Activated CD4-positive, alpha-beta T cell treated with anti-CD3 and anti-CD28 coated beads, Interleukin-2, amount 50 U/mL, for 4 hours (primary cell): ENCODE measurements around the gene EEFSEC.
A peak's percentile ranks its signal among the peaks of the same experiment; 100 is the strongest.

Source experiments
- DNase-seq, 2 experiments: peaks; one replicate each; pipeline ENCODE4 v3.0.0-alpha.2; 2020

EEFSEC gene

DNA sequence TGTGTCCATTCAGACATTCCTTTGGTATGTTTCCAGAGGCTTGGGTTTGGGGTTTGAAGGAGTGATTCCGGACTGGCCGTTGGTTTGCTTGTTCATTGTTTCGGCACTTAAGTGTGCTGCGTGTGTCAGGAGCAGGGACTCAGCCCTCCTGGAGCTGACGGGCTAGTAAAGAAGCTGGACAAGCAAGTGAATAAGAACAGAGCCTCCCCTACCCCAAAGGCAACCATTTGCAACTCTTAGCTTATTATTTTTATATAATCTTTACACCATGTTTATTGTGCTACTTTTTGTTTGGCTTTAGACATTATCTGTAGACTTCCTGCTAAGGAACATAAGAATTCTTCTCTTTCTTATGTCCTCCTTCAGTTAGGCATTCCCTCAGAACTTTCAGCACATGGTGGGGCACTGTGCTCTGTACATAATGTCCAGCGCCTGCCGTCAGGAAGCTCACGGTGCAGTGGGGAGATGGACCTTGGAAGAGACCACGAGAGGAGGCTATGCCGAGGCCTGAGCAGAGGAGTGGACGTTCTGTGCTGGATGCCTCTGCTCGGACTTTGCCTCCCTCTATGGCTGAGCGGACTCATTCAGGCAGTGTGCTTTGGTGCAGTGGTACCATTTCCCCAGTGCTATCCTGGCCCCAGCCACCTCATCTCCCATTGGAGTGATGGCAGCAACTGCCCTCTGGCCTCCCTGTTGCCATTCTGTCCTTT is 65.4 kb downstream of the EEFSEC start:
- DNase-seq, result no peak

DNA sequence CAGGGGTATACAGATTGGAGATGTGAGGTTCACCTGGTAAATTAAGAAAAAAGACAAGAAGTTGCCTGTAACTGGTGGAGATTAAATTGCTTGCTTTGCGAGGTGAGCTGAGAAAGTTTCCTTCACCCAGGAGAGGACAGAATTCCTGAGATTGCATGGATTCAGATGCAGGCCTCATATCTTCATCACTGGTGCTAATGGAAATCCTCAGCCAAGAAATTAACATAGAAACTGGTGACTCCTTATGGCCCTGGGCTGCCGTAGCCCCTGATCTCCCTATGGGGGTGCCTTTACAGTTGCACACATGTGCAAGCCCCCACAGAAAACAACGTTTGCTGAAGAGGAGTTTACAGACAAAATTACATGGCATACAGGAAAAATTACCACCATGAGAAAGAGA is 68.0 kb downstream of the EEFSEC start:
- no peak for DNase-seq

DNA sequence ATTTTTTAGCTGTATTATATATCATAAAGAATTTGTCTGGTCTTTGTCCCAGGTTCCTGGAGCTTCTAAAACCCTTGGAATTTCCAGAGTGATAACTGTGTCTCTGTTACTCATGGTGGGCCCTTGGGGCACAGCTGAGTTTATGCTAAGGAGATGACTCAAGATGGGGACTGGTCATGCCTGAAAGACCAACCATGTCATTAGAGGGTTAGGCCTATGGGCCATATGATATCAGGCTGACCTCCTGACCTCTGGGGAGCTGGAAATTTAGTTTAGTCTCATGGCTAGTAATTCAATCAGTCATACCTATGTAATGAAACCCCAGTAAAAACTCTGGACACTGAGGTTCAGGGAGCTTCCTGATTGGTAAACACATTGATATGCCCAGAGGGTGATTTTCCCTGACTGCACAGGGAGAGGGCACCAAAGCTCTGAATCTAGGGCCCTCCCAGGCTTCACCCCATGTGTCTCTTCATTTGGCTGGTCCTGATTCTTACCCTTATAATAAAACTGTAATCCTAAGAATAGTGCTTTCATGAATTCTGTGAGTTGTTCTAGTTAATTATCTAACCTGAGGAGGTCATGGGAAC is 69.6 kb downstream of the EEFSEC start:
- DNase-seq, result no peak

DNA sequence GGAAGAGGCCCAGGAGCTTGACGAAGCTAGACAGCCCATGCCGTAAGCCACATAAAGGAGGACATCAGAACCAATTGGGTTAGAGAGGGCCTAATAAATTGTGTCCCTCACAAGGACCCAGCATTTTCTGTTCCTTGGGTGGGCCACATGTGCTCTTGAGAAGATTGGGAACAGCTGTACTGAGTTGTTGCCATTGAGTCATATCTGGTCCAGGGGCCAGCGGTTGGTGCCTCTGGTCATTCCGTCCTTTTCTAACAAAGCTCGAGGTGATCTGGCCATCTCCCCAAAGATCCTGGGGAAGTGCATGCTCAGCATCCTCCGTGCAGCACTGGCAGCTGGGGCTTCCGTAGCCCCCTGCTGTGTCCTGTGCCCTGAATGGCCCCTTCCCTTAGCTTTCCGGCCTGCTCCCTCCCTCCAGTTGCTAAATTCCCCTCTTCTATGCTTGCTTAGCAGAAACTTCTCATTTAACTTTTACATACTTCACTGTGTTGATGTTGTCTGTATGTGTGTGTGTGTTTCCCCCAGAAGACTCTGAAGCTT is 73.0 kb downstream of the EEFSEC start:
- no peak for DNase-seq

DNA sequence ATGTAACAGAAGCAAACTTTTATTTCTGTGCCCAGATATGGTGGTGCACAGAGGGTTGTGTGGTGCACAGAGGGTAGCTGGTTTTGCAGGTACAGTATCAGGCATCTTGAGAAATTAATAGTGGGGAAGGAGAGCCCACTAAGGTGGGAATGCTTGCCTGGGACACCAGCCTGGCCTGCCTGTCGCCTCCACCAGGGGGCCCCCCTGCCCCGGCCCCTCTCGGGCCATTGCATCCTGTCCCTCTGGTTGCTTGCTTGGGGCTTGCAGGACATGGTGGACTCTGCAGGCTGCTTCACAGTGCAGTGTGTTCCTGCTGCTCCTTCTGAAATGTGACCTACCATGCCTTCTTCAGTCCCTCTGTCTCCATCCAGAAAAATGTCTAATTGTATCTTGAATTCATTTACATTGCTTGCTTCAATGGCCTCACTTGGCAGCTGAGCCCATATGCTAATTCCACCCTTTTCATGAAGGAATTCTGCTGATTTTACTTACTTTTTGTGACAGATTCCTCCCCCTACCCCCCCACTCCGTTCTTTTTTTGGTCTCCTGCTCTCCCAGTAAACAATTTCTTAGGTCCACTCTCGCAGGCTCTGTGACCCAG is 73.6 kb downstream of the EEFSEC start:
- peak in 1 of 2 experiments; percentile 8 for DNase-seq

DNA sequence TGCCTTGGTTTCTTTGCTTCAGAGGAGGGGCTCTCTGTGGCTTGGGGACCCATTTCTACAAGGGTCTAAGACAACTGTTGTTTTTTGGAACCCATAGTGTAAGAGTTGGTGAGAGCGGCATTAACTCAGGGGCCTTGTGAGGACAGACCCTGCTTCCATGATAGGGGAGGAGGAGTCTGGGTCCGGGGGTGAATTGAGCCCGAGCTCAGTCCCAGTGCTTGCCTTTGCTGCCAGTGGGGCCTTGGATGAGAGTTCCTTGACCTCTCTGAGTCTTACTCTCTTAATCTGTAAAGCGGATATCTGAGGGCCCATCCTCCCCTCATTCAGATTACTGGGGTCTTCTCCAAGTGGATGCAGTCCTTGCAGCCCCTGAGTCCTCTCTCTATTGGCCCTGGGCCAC is 74.2 kb downstream of the EEFSEC start:
- no peak for DNase-seq

DNA sequence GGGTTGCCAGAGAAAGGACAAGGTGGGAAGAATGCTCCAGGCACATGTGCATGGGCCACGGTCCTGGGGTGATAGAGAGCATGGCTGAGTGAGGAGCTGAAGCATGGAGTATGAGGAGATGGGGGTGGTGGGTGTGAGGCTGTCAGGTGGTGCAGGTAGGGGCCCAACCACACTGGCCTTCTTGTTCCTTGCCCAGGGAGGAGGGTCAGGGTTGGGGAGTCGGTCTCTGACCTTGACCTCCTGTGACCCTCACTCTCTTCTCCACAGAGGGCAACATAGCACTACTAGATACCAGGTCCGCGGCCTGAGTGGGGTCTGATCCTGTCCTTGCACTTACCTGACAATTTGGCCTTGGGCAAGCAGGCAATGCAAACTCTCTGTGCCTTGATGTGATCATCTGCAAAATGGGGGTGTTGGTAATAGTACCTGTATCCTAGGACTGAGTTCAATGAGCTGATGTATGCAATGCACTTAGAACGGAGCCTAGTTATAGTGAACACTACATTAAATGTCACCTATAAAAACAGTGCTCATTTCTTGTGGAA is 75.2 kb downstream of the EEFSEC start:
- DNase-seq, result no peak

DNA sequence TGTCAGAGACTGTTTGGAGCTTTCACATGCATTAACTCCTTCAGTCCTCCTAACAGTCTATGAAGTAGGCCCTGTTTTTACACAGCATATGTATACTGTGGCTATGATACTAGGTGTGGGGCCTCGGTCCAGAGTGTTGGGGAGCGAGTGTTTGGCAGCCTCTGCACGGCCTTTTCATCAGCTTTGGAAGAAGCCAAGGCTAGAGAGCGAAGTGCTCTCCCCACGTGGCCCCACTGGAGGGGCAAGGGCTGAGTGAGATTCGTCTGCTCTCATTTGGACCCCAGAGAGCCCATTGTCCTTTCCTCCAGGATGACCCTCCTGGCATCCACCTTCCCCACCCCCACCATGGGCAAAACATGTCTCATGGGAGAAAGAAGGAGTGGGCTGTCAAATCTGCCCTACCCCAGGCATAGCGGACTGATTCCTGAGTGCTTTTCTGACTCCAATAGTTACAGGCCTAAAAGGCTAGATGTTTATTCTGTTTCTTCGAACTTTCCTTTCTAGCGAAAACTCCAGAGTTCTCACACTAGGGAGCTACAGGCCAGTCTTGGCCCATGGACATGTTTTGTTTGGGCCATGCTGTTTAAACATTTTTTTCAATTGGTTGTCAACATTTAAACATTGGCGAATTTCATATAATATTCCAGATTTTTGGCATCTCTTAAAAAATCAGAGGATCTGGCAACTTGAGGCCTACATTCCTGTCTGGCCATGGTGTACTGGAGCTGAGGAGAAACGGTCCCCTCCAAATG is 76.0 kb downstream of the EEFSEC start:
- DNase-seq, result no peak

DNA sequence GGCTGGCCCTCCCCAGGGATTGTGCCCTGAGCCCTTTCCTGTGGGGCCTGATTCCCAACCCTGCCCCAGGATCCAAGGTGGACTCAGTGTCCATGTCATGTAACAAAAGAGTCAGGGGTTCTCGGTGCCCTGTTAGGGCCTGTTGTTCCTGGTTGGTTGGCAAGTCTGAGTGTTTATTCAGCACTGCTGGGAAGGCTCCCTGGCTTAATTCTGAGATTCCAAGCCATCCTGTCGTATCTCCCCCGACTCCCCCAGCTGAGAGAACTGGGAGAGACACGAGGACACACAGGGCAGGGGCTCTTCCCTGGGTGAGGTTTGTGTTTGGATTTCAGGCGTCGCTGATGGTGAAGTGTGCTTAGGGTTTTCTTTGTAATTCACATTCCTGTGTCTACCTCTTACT is 78.3 kb downstream of the EEFSEC start:
- no peak for DNase-seq

DNA sequence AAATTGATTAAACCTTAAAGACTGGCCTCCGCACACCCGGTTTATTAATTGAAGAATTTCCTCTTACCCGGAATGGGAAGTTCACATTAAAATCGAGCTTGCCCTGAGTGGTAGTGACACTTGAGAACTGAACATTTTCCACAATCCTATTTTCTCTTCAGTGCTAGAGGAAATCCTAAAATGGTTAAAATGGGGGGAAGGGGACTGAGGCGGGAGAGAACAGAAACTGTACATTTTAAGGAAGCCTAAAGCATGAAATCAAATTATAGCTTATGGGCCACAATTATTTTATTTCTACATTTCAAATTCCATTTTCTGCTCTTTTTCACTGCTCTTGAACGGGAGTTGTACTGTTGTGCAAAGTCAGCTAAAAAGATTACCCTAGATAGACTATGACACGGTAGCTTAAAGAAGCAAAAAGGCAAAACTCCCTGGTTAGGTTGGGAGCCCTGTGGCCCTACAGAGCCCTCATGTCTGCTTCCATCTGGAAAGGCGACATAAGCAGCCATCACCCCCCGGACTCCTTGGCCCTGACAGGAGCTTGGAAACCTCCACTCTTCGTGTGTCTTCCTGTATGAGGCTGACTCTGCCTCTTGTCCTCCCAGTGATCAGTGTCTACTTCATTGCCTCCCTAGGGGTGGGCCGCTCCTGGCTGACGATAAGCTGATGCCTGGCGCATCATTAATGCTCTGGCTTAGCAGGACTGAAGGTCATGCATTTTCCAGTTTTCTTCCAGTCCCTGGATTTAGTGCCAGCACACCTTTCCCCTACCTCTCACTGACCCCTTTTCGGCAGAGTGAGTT is 79.3 kb downstream of the EEFSEC start:
- no peak for DNase-seq

DNA sequence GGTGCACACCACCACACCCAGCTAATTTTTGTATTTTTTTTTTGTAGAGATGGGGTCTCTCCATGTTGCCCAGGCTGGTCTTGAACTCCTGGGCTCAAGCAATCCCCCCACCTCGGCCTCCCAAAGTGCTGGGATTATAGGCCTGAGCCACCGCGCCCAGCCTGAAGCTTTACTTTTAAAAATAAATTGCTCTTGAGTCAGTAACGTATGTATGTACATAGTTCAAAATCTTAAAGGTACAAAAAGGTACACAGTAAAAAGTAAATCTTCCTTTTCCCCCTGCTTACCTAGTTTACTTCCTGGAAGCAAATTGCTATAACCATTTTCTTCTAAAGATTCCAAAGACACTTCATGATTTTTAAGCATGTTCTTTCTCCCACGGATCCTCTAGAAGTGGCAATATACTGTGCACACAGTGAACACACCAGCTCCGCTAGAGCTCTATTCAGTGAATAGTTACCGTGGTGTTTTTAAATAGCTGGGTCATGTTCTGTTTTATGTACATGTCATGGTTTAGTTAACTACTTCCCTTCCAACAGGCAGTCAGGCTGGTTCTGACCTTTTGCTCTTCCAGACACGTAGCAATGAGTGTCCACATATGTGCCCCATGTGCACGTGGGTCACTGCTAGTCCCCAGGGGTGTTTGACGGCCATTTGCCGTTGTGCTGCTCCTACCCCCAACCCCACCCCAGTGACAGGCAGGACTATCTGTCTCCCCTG is 82.1 kb downstream of the EEFSEC start:
- DNase-seq, result no peak

DNA sequence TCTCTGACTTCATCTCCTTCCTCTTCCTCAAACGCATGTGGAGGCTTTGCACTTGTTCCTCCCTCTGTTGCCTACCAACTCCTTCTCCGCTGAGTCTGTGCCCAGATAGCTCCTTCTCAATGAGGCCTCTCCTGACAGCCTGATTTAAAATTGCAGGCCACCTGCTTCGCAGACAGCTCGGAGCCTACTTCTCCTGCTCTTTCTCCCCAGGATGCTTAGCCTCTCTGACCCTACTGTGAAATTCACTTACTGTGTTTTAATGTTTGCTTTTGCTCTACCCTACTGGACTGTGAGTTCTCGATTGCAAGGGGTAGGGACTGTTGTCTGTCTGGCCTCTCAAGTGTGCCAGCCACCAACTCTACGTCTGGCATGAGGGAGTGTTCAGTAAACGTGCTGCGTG is 83.4 kb downstream of the EEFSEC start:
- DNase-seq, result no peak

DNA sequence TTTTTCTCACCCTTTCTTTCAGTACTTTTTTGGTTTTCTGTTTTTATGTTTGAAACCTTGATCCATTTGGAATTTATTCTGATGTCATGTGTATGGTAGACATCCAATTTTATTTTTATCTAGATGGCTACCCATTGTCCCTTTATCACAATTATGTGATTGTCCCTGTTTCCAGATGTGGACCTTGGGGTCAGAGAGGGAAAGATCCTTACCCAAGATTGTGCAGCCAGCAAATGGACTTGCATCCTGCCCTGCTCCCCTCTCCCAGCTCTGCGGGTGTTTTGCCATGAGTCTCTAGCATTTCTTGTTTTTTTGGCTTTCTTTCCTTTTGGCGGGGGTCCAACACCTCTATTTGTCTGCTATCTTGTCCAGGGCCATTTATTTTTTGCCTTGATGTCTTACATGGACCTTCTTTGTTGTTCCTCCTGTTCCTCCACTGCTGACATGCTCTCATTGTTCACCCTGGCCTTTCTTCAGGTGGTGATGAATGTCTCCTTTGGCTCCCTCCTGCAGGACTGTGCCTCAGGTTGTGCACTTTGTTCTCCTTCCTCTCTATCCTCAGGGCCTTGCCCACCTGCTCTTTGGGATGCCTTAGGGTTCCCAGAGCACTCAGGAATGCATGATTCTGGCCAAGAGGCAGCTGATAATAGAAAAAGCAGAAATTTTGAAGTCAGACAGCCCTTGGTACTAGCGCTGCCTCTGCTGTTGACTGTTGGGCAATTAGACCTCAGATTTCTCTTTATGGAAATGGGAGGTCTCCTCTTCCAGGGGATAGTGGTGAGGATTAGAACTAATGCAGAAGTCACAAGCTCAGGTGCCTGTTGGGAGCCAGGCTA is 84.3 kb downstream of the EEFSEC start:
- DNase-seq, result no peak

DNA sequence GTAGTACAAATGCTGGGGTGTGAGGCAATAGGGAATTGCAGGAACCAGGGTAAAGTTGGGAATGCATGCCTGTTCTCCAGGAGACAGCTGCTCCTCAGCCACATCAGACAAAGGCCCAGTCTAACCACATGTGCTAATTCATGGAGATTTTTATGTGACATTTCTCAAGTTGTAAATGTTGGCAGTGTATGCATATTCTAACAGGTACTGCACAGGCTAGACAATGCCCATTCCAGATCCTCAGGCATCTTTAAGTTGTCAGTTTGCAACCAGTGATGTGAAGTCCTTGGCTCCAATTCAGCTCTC is 84.9 kb downstream of the EEFSEC start:
- no peak for DNase-seq

DNA sequence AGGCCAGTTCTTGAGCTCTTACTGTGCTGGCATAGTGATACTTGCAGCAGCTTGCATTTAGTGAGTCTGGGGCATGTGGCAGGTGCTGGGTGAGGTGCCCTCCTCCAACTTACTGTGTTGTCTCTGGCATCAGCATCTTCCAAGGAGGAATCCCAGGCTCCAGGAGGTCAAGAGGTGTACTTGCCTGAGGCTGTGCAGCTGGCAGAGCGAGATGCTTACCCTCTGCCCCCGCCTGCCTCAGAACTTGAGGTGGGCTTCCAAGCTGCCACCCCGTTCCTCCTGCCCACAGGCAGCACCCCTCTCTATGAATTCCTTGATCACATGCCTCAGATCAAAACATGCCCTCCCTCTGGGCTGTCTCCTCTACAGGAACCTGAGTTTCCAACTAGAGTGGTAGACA is 86.0 kb downstream of the EEFSEC start:
- no peak for DNase-seq

DNA sequence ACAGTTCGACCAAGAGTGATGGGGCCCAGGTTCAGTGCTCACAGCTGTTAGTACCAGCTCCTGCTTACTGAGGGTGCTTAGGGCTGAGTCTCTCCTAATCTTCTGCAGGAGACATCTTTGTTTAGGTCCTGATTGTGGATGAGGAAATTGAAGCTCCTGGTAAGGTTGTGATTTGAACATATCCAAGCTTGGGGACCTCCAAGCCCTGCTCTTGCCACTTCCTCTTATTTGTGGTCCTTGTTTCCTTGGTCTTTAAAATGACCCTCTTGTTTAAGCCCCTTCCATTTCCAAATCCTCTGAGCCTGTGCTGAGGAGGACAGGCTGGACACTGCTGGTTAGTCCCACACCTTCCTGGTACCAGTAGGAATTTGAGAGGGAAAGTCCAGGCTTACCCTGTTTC is 87.0 kb downstream of the EEFSEC start:
- DNase-seq, result no peak

DNA sequence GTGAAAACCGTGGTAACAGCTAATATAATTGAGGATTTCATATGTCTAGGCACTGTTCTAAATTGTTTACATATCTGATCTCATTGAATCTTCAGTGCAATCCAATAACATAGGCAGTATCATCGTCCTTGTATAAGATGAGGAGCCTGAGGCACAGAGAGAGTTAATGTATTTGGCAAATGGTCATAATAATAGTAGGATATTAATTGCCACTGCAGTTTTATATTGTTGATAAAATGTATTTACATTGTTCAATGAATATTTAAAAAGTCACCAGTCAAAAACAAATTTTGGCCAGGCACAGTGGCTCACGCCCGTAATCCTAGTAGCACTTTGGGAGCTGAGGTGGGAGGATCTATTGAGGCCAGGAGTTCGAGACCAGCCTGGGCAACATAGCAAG is 88.5 kb downstream of the EEFSEC start:
- no peak for DNase-seq

DNA sequence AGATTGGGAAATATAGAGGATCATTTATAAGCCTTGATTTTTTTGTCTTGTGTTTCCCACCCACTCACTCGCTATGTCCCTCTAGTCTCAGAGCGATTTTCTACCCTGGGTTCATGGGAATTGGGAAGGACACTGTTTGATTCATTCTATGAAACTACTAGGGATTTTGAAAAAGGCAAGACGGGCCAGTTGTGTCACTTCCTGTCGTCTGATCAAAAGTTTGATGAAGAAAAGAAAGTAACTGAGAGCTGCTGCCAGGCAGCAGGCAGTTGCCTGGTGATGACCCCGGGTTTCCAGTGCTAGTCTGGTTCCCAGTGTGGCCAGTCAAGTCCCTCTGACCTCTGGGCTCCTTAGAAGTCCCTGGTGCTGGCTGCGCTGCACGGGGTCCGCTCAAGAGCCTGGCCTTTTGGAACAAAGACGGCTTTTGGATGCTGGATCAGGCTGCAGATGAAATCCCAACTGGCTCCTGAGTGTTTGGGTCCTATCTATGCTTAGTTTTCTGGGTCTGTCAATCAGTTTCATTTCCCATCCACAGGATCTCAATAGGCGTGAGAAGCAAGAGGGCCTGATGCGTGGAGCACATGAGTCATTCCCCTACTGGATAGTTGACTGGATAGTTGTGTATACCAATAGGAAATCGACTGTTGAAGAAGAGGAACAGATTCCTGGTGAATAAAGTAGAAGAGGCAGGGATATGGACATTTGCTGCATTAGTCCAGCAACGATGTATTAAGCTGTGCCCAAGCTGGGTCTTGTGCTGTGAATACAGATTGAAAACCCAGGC is 89.7 kb downstream of the EEFSEC start:
- DNase-seq, result peak in 1 of 2 experiments; percentile 3

DNA sequence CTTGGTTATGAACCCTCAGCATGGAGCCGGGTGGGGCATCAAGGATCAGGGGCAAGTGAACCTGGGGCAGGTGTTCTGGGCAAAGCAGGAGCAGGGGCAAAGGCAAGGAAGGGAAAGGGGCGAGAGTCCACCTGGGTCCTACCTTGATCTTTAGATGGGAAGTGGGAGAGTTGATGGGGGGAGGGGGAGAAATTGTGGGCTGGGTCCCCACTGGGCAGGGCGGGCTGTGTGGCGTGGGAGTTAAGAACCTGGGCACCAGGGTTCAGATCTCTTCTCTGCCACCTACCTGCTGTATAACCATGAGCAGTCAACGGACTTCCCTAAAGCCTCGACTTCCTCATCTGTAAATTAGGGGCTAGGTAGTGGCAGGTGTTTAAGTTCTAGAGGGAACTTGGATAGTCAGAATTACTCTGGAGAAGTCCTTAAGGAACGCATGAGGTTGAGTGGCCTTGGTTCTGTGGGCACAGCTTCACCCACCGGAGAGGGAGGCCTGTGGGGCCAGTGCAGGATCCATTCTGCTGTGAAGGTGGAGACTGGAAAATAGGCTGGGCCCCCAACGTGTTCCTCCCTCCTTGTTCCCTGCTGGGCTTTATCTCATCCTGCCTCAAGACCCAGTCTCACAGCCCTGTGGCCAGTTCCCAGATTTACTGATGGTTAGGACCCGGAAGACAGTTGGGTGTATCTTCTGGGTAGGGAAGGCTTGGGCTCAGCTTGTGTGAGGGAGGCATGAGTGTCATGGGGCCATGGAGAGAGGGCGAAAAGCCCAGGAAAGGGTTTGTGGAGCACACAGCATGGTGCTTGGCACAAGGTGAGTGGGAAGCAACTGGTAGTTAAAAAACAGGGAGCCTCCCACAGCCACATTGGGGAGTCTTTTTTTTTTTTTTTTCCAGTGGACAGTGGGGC is 90.6 kb downstream of the EEFSEC start:
- no peak for DNase-seq
